HCT116 (cell line): ENCODE measurements around the gene RBFOX2. TPM values are rescaled to one million over a fixed set of nuclear protein-coding genes. Genes with fewer than 3 reads are reported as not detected.
A peak's percentile ranks its signal among the peaks of the same experiment; 100 is the strongest.

Experiments
- ATAC-seq: fragments of 200-7000 bp; cut with Tn5 transposase; 2 replicates; pipeline ENCODE4 v1.9.1; 2020; ENCODE audit warnings: mild to moderate bottlenecking, moderate library complexity
- BruUV-seq: library from RNA; stranded (reverse); fragments of 400-500 nt; replicated peaks from 2 replicates; lab custom pipeline; 2021; lab: Mats Ljungman, UMichigan
- CTCF ChIA-PET: fragments of 300-600 bp; sonication (Branson Sonifier 250); formaldehyde crosslinking; loops from one replicate; lab custom pipeline; 2021; ENCODE audit warnings: antibody characterized with exemption; lab: Charles Lee
- POLR2A ChIA-PET: fragments of 300-600, 350-600 bp; sonication (Branson Sonifier 250); formaldehyde crosslinking; loops from one replicate; lab custom pipeline; 2021; ENCODE audit warnings: antibody characterized with exemption; lab: Charles Lee
- RAD21 ChIA-PET, 2 experiments: fragments of 300-600 bp; sonication (Branson Sonifier 250); formaldehyde crosslinking; loops; one replicate each; lab custom pipeline; 2023; ENCODE audit warnings: low total read pairs in 2 of 2; ENCODE audit not compliant: uncharacterized antibody in 2 of 2, unreplicated experiment in 2 of 2, low non-redundant PET in 1 of 2; lab: Charles Lee
- DNase-seq: peaks from one replicate; pipeline ENCODE4 v3.0.0-alpha.2; 2010; ENCODE audit warnings: low read depth, low spot score
- H2AFZ ChIP-seq: fragments of 200-600 bp; shearing (Covaris generic), sonication (generic); 2 replicates; pipeline ENCODE4 v1.6.1; 2017; ENCODE audit warnings: low read depth, mixed run types, mixed read lengths, antibody characterized with exemption, low read length; ENCODE audit not compliant: poor library complexity, severe bottlenecking
- H3K27ac ChIP-seq: 2 replicates; pipeline ENCODE4 v1.5.1; 2012; ENCODE audit warnings: low read depth, low read length
- H3K27me3 ChIP-seq: fragments of 200-600 bp; sonication (generic); 2 replicates; pipeline ENCODE4 v1.6.1; 2016; ENCODE audit warnings: mixed run types, low read length, mixed read lengths; ENCODE audit not compliant: insufficient read depth
- H3K36me3 ChIP-seq, 2 experiments: fragments of 200-500 bp in 1 of 2; fragments of 200-600 bp in 1 of 2; sonication (Bioruptor generic) in 1 of 2; sonication (generic) in 1 of 2; 2 replicates each; pipeline versions ENCODE4 v1.5.1 to v1.6.1; 2014 to 2016; ENCODE audit warnings: low read length in 2 of 2, inconsistent platforms in 1 of 2, mixed read lengths in 1 of 2, mixed run types in 1 of 2; ENCODE audit not compliant: insufficient read depth in 2 of 2, control insufficient read depth in 1 of 2
- H3K4me1 ChIP-seq, 2 experiments: fragments of 200-600 bp in 1 of 2; sonication (generic) in 1 of 2; 2 replicates each; pipeline versions ENCODE4 v1.5.1 to v1.6.1; 2012 to 2017; ENCODE audit warnings: low read length in 2 of 2, inconsistent platforms in 1 of 2, mild to moderate bottlenecking in 1 of 2, mixed read lengths in 1 of 2, mixed run types in 1 of 2, moderate library complexity in 1 of 2; ENCODE audit not compliant: insufficient read depth in 2 of 2, control insufficient read depth in 1 of 2
- H3K4me2 ChIP-seq: fragments of 200-600 bp; sonication (generic); 2 replicates; pipeline ENCODE4 v1.6.1; 2017; ENCODE audit warnings: mixed run types, low read length, mixed read lengths
- H3K4me3 ChIP-seq, 2 experiments: fragments of 200-600 bp in 1 of 2; sonication (generic) in 1 of 2; replicated peaks in 1 of 2; 2 replicates each; pipeline ENCODE4 v1.5.1; 2011 to 2016; ENCODE audit warnings: low read length in 2 of 2, control low read depth in 1 of 2, low read depth in 1 of 2, mild to moderate bottlenecking in 1 of 2, mixed read lengths in 1 of 2, mixed run types in 1 of 2
- H3K79me2 ChIP-seq: fragments of 200-600 bp; sonication (generic); 2 replicates; pipeline ENCODE4 v1.6.1; 2017; ENCODE audit warnings: mild to moderate bottlenecking, mixed run types, low read length, moderate library complexity, mixed read lengths; ENCODE audit not compliant: insufficient read depth
- H3K9ac ChIP-seq: fragments of 200-600 bp; sonication (generic); 2 replicates; pipeline ENCODE4 v1.6.1; 2016; ENCODE audit warnings: low read length, mixed read lengths
- H3K9me2 ChIP-seq: fragments of 200-600 bp; sonication (generic), shearing (Covaris generic); 2 replicates; pipeline ENCODE4 v1.6.1; 2017; ENCODE audit warnings: mixed run types, mild to moderate bottlenecking, moderate library complexity; ENCODE audit not compliant: insufficient read depth
- H3K9me3 ChIP-seq, 2 experiments: fragments of 200-500 bp in 1 of 2; fragments of 200-600 bp in 1 of 2; sonication (Bioruptor generic) in 1 of 2; sonication (generic) in 1 of 2; 2 replicates each; pipeline ENCODE4 v1.6.1; 2014 to 2017; ENCODE audit warnings: low read length in 2 of 2, mixed read lengths in 2 of 2, inconsistent platforms in 1 of 2, low read depth in 1 of 2, mild to moderate bottlenecking in 1 of 2, mixed run types in 1 of 2, moderate library complexity in 1 of 2; ENCODE audit not compliant: control insufficient read depth in 1 of 2, insufficient read depth in 1 of 2
- H4K20me1 ChIP-seq: fragments of 200-600 bp; sonication (generic), shearing (Covaris generic); 2 replicates; pipeline ENCODE4 v1.6.1; 2017; ENCODE audit warnings: mixed run types, mild to moderate bottlenecking, moderate library complexity; ENCODE audit not compliant: insufficient read depth
- CBX3 ChIP-seq: IDR thresholded peaks from 2 replicates; pipeline ENCODE4 v1.6.1; 2012; ENCODE audit warnings: low read depth
- CTCF ChIP-seq, 3 experiments: fragments of 200-600 bp in 1 of 3; sonication (generic) in 1 of 3; IDR thresholded peaks in 2 of 3; conservative IDR thresholded peaks in 1 of 3; 2 replicates each; pipeline ENCODE4 v1.5.1; 2012 to 2017; ENCODE audit warnings: low read depth in 2 of 3, low read length in 2 of 3, antibody characterized with exemption in 1 of 3, borderline replicate concordance in 1 of 3, control low read depth in 1 of 3, mild to moderate bottlenecking in 1 of 3, mixed read lengths in 1 of 3, mixed run types in 1 of 3, moderate library complexity in 1 of 3; ENCODE audit not compliant: insufficient read depth in 1 of 3
- EGR1 ChIP-seq: IDR thresholded peaks from 2 replicates; pipeline ENCODE4 v1.6.1; 2012; ENCODE audit warnings: low read depth
- EZH2phosphoT487 ChIP-seq: fragments of 200-600 bp; IDR thresholded peaks from 2 replicates; pipeline ENCODE4 v1.6.1; 2018; ENCODE audit warnings: antibody characterized with exemption, borderline replicate concordance
- FOSL1 ChIP-seq: IDR thresholded peaks from 2 replicates; pipeline ENCODE4 v1.6.1; 2012; ENCODE audit warnings: low read depth
- JUND ChIP-seq: IDR thresholded peaks from 2 replicates; pipeline ENCODE4 v1.6.1; 2012
- MAX ChIP-seq: IDR thresholded peaks from 2 replicates; pipeline ENCODE4 v1.6.1; 2012
- POLR2AphosphoS5 ChIP-seq: IDR thresholded peaks from 2 replicates; pipeline ENCODE4 v1.6.1; 2011; ENCODE audit warnings: mild to moderate bottlenecking, low read depth, low read length, moderate library complexity
- RAD21 ChIP-seq: IDR thresholded peaks from 2 replicates; pipeline ENCODE4 v1.6.1; 2012; ENCODE audit warnings: low read depth, mild to moderate bottlenecking
- REST ChIP-seq: IDR thresholded peaks from 2 replicates; pipeline ENCODE4 v1.6.1; 2012; ENCODE audit warnings: low read depth
- SIN3A ChIP-seq: IDR thresholded peaks from 2 replicates; pipeline ENCODE4 v1.6.1; 2012; ENCODE audit warnings: low read depth
- SRF ChIP-seq: IDR thresholded peaks from 2 replicates; pipeline ENCODE4 v1.6.1; 2012; ENCODE audit warnings: low read depth
- YY1 ChIP-seq: IDR thresholded peaks from 2 replicates; pipeline ENCODE4 v1.6.1; 2011; ENCODE audit warnings: low read length, low read depth, moderate library complexity, mild to moderate bottlenecking; ENCODE audit not compliant: insufficient replicate concordance; ENCODE audit errors: extremely low read depth
- intact Hi-C: fragments of 100-400 bp; cut with micrococcal nuclease; formaldehyde crosslinking; loops from 2 replicates; pipeline ENCODE4 v1.10.0; 2022
- total RNA-seq: library from RNA; stranded (reverse); gene quantifications from one replicate; pipeline ENCODE4 v1.2.1, GENCODE V29; 2021; ENCODE audit not compliant: unreplicated experiment

RBFOX2 gene
- total RNA-seq, 1 experiment from 2014 or later: 83.9 TPM

GRCh38 chr22:36065775-36066544, 37.3 kb upstream of the RBFOX2 start:
- BruUV-seq: no TSS peak
- CTCF ChIA-PET: interaction anchor here (0.6 to 3.3 kb wide), 59 partner anchors 10 to 686 kb away, joined by 3 to 55 read pairs (median 4); partner anchors contain the start of gene RBFOX2

More at GRCh38 chr22:36065775-36066544, 37.3 kb upstream of the RBFOX2 start:
- H3K4me2 ChIP-seq: peak overlapping the region; percentile 89
- peak overlapping the region; percentile 64 for H3K27ac ChIP-seq
- H3K27me3 ChIP-seq: no peaks in the 10 kb centered on the region
- peak overlapping the region; percentile 62 to 64 for H3K4me3 ChIP-seq
- H4K20me1 ChIP-seq: no peaks in the 10 kb centered on the region
- no peak for TF ChIP-seq FOSL1
- peak; percentile 83 for TF ChIP-seq MAX
- peak; percentile 99 to 100 (median 100) for TF ChIP-seq CTCF (IDR thresholded peaks at IDR 0.05 in 2 of 3, conservative IDR thresholded peaks at IDR 0.05 in 1 of 3; ENCODE audit: borderline replicate concordance in 1 of 3, insufficient read depth in 1 of 3, low read depth in 2 of 3, low read length in 2 of 3)
- peak; percentile 74 for TF ChIP-seq POLR2AphosphoS5
- no peak for TF ChIP-seq REST
- TF ChIP-seq CBX3: no peak
- no peak for TF ChIP-seq SRF
- no peak for TF ChIP-seq EGR1
- TF ChIP-seq RAD21: peak; percentile 84
- no peak for TF ChIP-seq SIN3A
- TF ChIP-seq YY1: no peak
- no peak for TF ChIP-seq EZH2phosphoT487
- TF ChIP-seq JUND: no peak
- intact Hi-C loops: loop anchor here (1.0 to 2.0 kb wide), 3 partner anchors 59 to 435 kb away; no protein-coding TSS in a partner anchor
- DNase-seq (peak; percentile 91), ATAC-seq (peak; percentile 93)
- peaks cover 4 to 21% of the 10 kb centered on the region in 2 experiments; a peak in 3 of 4 replicates for H3K4me1 ChIP-seq
- H3K36me3 ChIP-seq: no peaks in the 10 kb centered on the region
- H3K9me2 ChIP-seq: no peaks in the 10 kb centered on the region
- peak overlapping the region; percentile 96 for H2AFZ ChIP-seq
- H3K9ac ChIP-seq: peak overlapping the region; percentile 70
- H3K79me2 ChIP-seq: no peaks in the 10 kb centered on the region
- no peaks in the 10 kb centered on the region for H3K9me3 ChIP-seq
- ChIA-PET POLR2A (interaction anchor here (0.6 to 1.6 kb wide), 8 partner anchors 9 to 438 kb away, joined by 3 to 7 read pairs (median 4); partner anchors contain the start of gene RBFOX2), RAD21 (interaction anchor here (0.8 to 1.4 kb wide), 5 partner anchors 11 to 228 kb away, joined by 3 to 5 read pairs (median 4); partner anchors contain the start of gene RBFOX2 (in 1 of the 2))
